Measurements from ENCODE around the gene LPIN1. TPM values are rescaled to one million over a fixed set of nuclear protein-coding genes. Genes with fewer than 3 reads are reported as not detected.

LPIN1 gene
- 100 to 1,000 TPM in 1 of 2 experiments, 10 to 100 TPM in 1; 96.4 to 102 TPM for total RNA-seq

- peak within 1 kb of the TSS; percentile 84 for H3K27ac Mint-ChIP-seq
- no peaks in the 10 kb centered on the region for H3K9me3 Mint-ChIP-seq
- H3K27me3 Mint-ChIP-seq (ENCODE audit: low read depth) = no peaks in the 10 kb centered on the region
- intact Hi-C loops (cut with micrococcal nuclease) = loop anchor here (2.0 to 5.0 kb wide), 5 partner anchors 279 to 1624 kb away; partner anchors contain the start of genes E2F6, PDIA6, RRM2 and SLC66A3
- peaks cover 19% of the 10 kb centered on the region for H3K36me3 Mint-ChIP-seq (ENCODE audit: low read depth)
- DNase-seq = peak; percentile 88
- peak within 1 kb of the TSS; percentile 90 for H3K4me3 Mint-ChIP-seq
- peaks cover 71% of the 10 kb centered on the region for H3K4me1 Mint-ChIP-seq (ENCODE audit: low read depth)
- CTCF ChIA-PET = interaction anchor here (1.0 to 12.2 kb wide), 3 partner anchors 27 to 58 kb away, joined by 4 to 169 read pairs (median 11); no protein-coding TSS in a partner anchor
Measured at GRCh38 chr2:11746376-11746806, at the start of gene LPIN1. TSS of gene LPIN1 (plus strand) at chr2:11746632. CDS start at chr2:11765542, 18,910 bp downstream.

GRCh38 chr2:11696736-11697102, 49.7 kb upstream of the LPIN1 start:
- no peaks in the 10 kb centered on the region for H3K36me3 Mint-ChIP-seq (ENCODE audit: low read depth)
- H3K27me3 Mint-ChIP-seq (ENCODE audit: low read depth) = no peaks in the 10 kb centered on the region
- DNase-seq = no peak
- H3K4me3 Mint-ChIP-seq = no peak overlapping the region
- no peaks in the 10 kb centered on the region for H3K9me3 Mint-ChIP-seq
- CTCF ChIA-PET = interaction anchor here (0.9 to 19.6 kb wide), 6 partner anchors 9 to 85 kb away, joined by 3 to 410 read pairs (median 4); no protein-coding TSS in a partner anchor
- intact Hi-C loops (cut with micrococcal nuclease) = loop anchor here (10.0 kb wide), 1 partner anchor 1308 kb away; no protein-coding TSS in a partner anchor
- no peak overlapping the region for H3K27ac Mint-ChIP-seq
- no peaks in the 10 kb centered on the region for H3K4me1 Mint-ChIP-seq (ENCODE audit: low read depth)

GRCh38 chr2:11697103-11697871, 49.1 kb upstream of the LPIN1 start:
- no peak for DNase-seq
- Mint-ChIP-seq H3K27ac (no peak overlapping the region), H3K4me1 (ENCODE audit: low read depth) (no peaks in the 10 kb centered on the region), H3K36me3 (ENCODE audit: low read depth) (no peaks in the 10 kb centered on the region), H3K9me3 (no peaks in the 10 kb centered on the region), H3K27me3 (ENCODE audit: low read depth) (no peaks in the 10 kb centered on the region), H3K4me3 (no peak overlapping the region)
- intact Hi-C loops (cut with micrococcal nuclease) = loop anchor here (10.0 kb wide), 1 partner anchor 1308 kb away; no protein-coding TSS in a partner anchor
- CTCF ChIA-PET = interaction anchor here (0.9 to 19.6 kb wide), 6 partner anchors 8 to 84 kb away, joined by 3 to 410 read pairs (median 6); no protein-coding TSS in a partner anchor

GRCh38 chr2:11698009-11698922, 48.2 kb upstream of the LPIN1 start:
- intact Hi-C loops (cut with micrococcal nuclease) = loop anchor here (10.0 kb wide), 1 partner anchor 1307 kb away; no protein-coding TSS in a partner anchor
- Mint-ChIP-seq H3K4me1 (ENCODE audit: low read depth) (no peaks in the 10 kb centered on the region), H3K27ac (no peak overlapping the region), H3K27me3 (ENCODE audit: low read depth) (no peaks in the 10 kb centered on the region), H3K4me3 (no peak overlapping the region), H3K36me3 (ENCODE audit: low read depth) (no peaks in the 10 kb centered on the region), H3K9me3 (no peaks in the 10 kb centered on the region)
- no peak for DNase-seq
- CTCF ChIA-PET = interaction anchor here (0.9 to 19.6 kb wide), 5 partner anchors 9 to 83 kb away, joined by 3 to 410 read pairs (median 4); no protein-coding TSS in a partner anchor

GRCh38 chr2:11699686-11700670, 46.5 kb upstream of the LPIN1 start:
- Mint-ChIP-seq H3K9me3 (no peaks in the 10 kb centered on the region), H3K27me3 (ENCODE audit: low read depth) (no peaks in the 10 kb centered on the region), H3K4me3 (no peak overlapping the region), H3K36me3 (ENCODE audit: low read depth) (no peaks in the 10 kb centered on the region), H3K4me1 (ENCODE audit: low read depth) (no peaks in the 10 kb centered on the region), H3K27ac (no peak overlapping the region)
- intact Hi-C loops (cut with micrococcal nuclease) = loop anchor here (10.0 kb wide), 1 partner anchor 1305 kb away; no protein-coding TSS in a partner anchor
- CTCF ChIA-PET = interaction anchor here (0.6 to 19.6 kb wide), 4 partner anchors 45 to 1307 kb away, joined by 3 to 410 read pairs (median 4); no protein-coding TSS in a partner anchor
- DNase-seq = no peak

GRCh38 chr2:11701206-11701605, 45.2 kb upstream of the LPIN1 start:
- no peak overlapping the region for H3K4me3 Mint-ChIP-seq
- peaks cover 3% of the 10 kb centered on the region for H3K9me3 Mint-ChIP-seq
- CTCF ChIA-PET = interaction anchor here (19.6 kb wide), 1 partner anchor 80 kb away, joined by 410 read pairs; no protein-coding TSS in a partner anchor
- H3K27me3 Mint-ChIP-seq (ENCODE audit: low read depth) = no peaks in the 10 kb centered on the region
- no peaks in the 10 kb centered on the region for H3K4me1 Mint-ChIP-seq (ENCODE audit: low read depth)
- H3K36me3 Mint-ChIP-seq (ENCODE audit: low read depth) = no peaks in the 10 kb centered on the region
- intact Hi-C loops (cut with micrococcal nuclease) = no loop called here
- no peak for DNase-seq
- no peak overlapping the region for H3K27ac Mint-ChIP-seq

- no peaks in the 10 kb centered on the region for H3K36me3 Mint-ChIP-seq (ENCODE audit: low read depth)
- CTCF ChIA-PET = interaction anchor here (5.7 kb wide), 1 partner anchor 8 kb away, joined by 29 read pairs; no protein-coding TSS in a partner anchor
- H3K27ac Mint-ChIP-seq = no peak overlapping the region
- no peaks in the 10 kb centered on the region for H3K27me3 Mint-ChIP-seq (ENCODE audit: low read depth)
- DNase-seq = no peak
- H3K4me3 Mint-ChIP-seq = no peak overlapping the region
- no peaks in the 10 kb centered on the region for H3K4me1 Mint-ChIP-seq (ENCODE audit: low read depth)
- peaks cover 3% of the 10 kb centered on the region for H3K9me3 Mint-ChIP-seq
- intact Hi-C loops (cut with micrococcal nuclease) = no loop called here
Measured at GRCh38 chr2:11701751-11702301, 44.6 kb upstream of the LPIN1 start.

GRCh38 chr2:11702946-11703345, 43.5 kb upstream of the LPIN1 start:
- Mint-ChIP-seq H3K36me3 (ENCODE audit: low read depth) (no peaks in the 10 kb centered on the region), H3K27ac (no peak overlapping the region), H3K9me3 (peaks cover 3% of the 10 kb centered on the region), H3K27me3 (ENCODE audit: low read depth) (no peaks in the 10 kb centered on the region), H3K4me3 (no peak overlapping the region), H3K4me1 (ENCODE audit: low read depth) (no peaks in the 10 kb centered on the region)
- intact Hi-C loops (cut with micrococcal nuclease) = no loop called here
- DNase-seq = no peak
- CTCF ChIA-PET = interaction anchor here (0.5 to 5.7 kb wide), 3 partner anchors 9 to 920 kb away, joined by 3 to 29 read pairs (median 5); no protein-coding TSS in a partner anchor

- no peak overlapping the region for H3K27ac Mint-ChIP-seq
- no peaks in the 10 kb centered on the region for H3K27me3 Mint-ChIP-seq (ENCODE audit: low read depth)
- no peaks in the 10 kb centered on the region for H3K4me1 Mint-ChIP-seq (ENCODE audit: low read depth)
- intact Hi-C loops (cut with micrococcal nuclease) = no loop called here
- H3K4me3 Mint-ChIP-seq = no peak overlapping the region
- no peak for DNase-seq
- peaks cover 3% of the 10 kb centered on the region for H3K9me3 Mint-ChIP-seq
- CTCF ChIA-PET = interaction anchor here (1.1 to 5.7 kb wide), 2 partner anchors 10 to 40 kb away, joined by 5 to 29 read pairs; no protein-coding TSS in a partner anchor
- H3K36me3 Mint-ChIP-seq (ENCODE audit: low read depth) = no peaks in the 10 kb centered on the region
Measured at GRCh38 chr2:11703700-11704099, 42.7 kb upstream of the LPIN1 start.

GRCh38 chr2:11705063-11705462, 41.4 kb upstream of the LPIN1 start:
- no peaks in the 10 kb centered on the region for H3K4me1 Mint-ChIP-seq (ENCODE audit: low read depth)
- intact Hi-C loops (cut with micrococcal nuclease) = no loop called here
- CTCF ChIA-PET = interaction anchor here (1.2 to 5.7 kb wide), 5 partner anchors 11 to 94 kb away, joined by 3 to 29 read pairs (median 5); no protein-coding TSS in a partner anchor
- peaks cover 3% of the 10 kb centered on the region for H3K9me3 Mint-ChIP-seq
- no peak overlapping the region for H3K27ac Mint-ChIP-seq
- no peak overlapping the region for H3K4me3 Mint-ChIP-seq
- DNase-seq = no peak
- H3K36me3 Mint-ChIP-seq (ENCODE audit: low read depth) = no peaks in the 10 kb centered on the region
- no peaks in the 10 kb centered on the region for H3K27me3 Mint-ChIP-seq (ENCODE audit: low read depth)
